Left kidney (tissue), 2 donors: ENCODE data around the gene ARHGAP10. TPM values are rescaled to one million over a fixed set of nuclear protein-coding genes. Genes with fewer than 3 reads are reported as not detected.

Experiments
- DNase-seq: peaks from one replicate; pipeline ENCODE4 v3.0.0-alpha.2; 2013
- polyA plus RNA-seq: library from polyadenylated mRNA; unstranded; fragments of 120-200 nt; gene quantifications from one replicate; pipeline ENCODE4 v1.2.1, GENCODE V29; 2013; ENCODE audit not compliant: insufficient read length

The ARHGAP10 gene
- polyA plus RNA-seq, 1 donor, result 18.4 TPM

DNA sequence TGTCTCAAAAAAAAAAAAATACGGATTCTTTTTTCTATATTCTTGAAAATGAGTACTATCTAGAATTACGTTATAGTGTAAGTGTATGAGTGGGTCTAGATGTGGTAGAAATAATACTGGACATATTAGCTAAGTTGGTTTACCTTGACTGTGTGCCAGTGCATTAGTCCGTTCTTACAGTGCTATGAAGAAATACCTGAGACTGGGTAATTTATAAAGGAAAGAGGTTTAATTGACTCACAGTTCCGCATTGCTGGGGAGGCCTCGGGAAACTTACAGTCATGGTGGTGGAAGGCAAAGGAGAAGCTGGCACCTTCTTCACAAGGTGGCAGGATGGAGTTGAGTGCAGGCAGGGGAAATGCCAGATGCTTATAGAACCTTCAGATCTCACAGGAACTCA lies 92.4 kb downstream of the ARHGAP10 start:
- no peak for DNase-seq

DNA sequence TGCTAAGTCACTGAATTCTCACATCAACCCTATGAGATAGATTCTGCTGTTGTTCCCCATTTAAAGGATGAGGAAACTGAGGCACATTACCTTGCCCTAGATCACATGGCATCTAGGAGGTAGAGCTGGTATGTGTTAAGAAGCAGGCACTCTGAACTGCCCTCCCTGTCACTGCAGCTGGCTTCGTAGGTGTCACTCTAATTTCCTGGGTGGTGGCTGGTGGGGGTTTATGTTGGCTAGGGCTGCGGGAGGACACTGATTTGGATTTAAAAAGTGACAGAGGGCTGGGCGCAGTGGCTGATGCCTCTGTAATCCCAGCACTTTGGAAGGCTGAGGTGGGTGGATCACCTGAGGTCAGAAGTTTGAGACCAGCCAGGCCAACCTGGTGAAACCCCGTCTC lies 93.0 kb downstream of the ARHGAP10 start:
- DNase-seq, result no peak

DNA sequence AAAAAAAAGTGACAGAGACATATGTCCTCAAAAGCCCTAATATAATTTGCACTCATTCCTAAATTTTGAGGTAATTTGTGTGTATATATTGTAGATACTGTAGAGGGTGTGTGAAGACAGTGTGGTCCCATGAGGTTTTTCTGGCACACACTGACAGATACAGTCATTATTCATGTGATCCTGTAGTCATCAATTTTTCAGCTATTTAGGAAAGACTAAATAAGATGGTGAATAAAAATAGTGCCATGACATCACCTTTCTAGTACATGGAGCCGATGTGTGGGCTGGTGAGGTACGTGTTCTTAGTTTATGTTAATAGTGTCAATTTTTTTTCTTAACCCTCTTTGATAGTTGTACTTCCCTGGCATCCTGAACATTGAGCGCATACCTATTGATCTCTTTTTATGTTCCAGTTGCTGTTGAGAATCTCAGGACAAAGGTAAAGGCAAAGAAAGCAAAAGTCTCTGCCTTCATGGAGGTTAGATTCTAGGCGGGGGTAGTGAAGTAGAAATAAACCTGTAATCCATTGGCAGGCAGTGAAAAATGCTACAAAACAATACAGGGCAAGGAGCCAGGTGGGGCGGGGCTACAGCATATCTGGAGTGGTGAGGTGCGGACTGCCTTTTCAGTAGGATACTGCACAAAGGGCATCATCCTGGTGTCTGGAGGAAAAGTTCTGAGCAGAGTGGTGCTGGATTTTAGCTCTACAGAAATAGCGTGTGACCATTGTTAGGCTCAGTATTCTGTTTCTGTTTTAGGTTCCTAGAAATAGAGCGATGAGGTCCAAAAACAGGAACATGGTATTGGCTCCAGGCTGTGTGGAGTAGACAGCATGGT lies 93.8 kb downstream of the ARHGAP10 start:
- no peak for DNase-seq

DNA sequence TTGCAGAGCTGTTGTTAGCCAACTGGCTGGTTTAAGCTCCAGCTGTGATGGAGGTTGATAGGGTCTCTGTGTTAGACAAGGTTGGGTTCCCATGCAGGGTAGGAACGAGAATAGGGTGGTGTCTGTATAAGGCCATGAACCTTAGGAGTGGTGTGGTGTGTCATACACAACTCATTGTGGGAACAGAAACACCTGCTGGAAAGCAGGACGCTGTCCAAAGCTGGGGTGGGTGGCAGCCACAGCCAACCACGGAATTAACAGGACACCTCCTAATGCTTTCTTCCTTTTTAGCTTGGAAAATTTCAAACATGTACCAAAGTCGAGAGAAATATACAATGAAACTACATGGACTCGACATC lies 94.4 kb downstream of the ARHGAP10 start:
- DNase-seq, result no peak

DNA sequence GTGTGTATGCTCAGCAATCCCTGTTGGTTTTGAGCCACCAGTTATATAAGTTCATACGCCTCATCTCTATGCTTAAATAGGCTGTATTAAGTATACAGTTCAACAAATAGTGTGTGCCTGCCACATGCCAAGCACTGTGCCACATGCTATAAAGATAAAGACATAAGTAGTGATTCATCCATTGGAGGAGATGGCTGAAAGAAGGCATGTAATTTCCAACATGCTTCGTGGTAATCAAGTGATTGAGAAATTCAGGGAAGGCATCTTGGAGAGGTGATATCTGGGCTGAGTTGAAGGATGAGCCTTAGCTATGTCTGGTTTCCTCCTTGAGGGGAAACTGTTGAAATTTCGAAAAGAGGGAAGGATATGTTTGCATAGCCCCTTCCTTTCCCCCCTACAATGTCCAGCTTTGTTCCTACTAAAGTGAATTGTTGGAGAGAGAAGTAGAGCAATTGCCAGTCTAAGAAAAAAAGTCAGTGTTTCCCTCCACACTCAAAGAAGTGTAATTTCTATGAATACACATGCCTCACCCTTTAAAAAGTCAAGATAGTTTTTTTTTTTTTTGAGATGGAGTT lies 96.5 kb downstream of the ARHGAP10 start:
- DNase-seq, result no peak

GRCh38 chr4:147829401-147830101 lies 97.7 kb downstream of the ARHGAP10 start:
- no peak for DNase-seq

- no peak for DNase-seq
Observed at GRCh38 chr4:147830102-147830463, 98.2 kb downstream of the ARHGAP10 start.

GRCh38 chr4:147830987-147831386 lies 99.1 kb downstream of the ARHGAP10 start:
- no peak for DNase-seq

GRCh38 chr4:147831551-147832171 lies 99.8 kb downstream of the ARHGAP10 start:
- no peak for DNase-seq

DNA sequence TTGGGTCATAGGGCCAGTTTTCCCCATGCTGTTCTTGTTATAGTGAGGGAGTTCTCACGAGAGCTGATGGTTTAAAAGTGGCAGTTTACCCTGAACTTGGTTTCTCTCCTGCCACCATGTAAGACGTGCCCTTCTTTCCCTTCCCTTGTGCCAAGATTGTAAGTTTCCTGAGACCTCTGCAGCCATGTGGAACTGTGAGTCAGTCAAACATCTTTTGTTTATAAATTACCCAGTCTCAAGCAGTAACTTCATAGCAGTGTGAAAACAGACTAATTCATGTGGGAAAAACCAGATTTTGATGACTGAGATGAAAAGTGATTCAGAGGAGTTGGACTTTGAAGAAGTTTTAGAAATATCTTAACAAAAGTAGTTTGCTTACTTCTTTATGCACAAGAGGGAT lies 101.4 kb downstream of the ARHGAP10 start:
- no peak for DNase-seq

GRCh38 chr4:147833741-147834140 lies 101.9 kb downstream of the ARHGAP10 start:
- no peak for DNase-seq

GRCh38 chr4:147834480-147834879 lies 102.6 kb downstream of the ARHGAP10 start:
- DNase-seq, result no peak

GRCh38 chr4:147836807-147837206 lies 104.9 kb downstream of the ARHGAP10 start:
- DNase-seq, result no peak

- DNase-seq, result no peak
Observed at GRCh38 chr4:147837435-147837834, 105.5 kb downstream of the ARHGAP10 start.

DNA sequence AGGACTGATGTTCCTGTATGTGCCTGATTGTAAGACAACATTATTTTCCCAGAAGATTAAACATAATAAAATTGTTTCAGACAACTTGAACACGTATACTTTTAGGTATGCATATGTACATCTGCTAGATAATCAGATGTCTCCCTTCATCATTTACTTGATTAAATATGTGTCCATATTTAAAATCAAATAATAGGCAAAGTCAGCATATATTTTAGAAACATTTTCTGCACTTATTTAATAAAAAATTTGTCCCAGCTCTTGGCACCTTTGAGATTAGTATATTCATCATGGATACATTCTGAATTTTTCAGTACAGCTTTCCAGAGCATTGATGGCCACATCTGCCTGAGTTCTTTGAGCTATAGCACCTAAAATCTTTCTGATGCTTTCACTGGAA lies 106.0 kb downstream of the ARHGAP10 start:
- DNase-seq, result no peak

DNA sequence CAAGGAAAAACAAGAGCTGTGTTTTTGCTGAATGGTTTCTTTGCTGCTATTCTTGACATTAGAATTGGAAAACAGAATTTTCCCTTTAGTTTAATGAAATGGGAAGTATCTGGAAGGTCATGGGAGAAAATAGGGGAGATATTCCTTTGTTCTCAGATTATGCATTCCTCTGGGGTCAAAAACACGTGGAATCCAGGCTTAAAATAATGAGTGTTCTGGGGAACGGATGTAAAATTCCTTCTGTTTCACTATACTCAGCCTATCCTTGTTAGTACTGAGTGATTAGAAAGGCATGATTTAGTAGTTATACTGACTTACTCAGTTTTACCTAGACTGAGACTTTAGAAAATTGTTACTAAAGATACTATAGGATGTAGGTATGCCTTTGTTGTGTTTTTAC lies 107.3 kb downstream of the ARHGAP10 start:
- DNase-seq, result no peak

DNA sequence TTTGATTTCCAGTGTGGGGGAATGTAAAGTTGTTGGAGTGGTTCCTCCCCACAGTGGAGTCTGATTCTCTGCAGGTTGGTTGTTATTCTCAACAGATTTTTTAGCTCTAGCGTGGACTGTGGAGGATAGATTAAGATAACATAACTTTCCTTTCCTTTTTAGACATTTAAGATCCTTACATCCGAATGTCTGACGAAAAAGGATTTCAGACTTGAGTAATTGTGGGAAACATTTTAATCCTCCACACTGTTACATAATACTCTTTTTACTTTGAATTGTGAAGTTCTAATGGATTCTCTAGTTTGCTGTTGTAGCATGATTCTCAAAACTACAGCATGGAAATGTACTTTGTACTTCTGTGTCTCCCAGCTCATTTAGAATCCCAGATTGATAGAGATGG lies 107.8 kb downstream of the ARHGAP10 start:
- DNase-seq, result no peak

DNA sequence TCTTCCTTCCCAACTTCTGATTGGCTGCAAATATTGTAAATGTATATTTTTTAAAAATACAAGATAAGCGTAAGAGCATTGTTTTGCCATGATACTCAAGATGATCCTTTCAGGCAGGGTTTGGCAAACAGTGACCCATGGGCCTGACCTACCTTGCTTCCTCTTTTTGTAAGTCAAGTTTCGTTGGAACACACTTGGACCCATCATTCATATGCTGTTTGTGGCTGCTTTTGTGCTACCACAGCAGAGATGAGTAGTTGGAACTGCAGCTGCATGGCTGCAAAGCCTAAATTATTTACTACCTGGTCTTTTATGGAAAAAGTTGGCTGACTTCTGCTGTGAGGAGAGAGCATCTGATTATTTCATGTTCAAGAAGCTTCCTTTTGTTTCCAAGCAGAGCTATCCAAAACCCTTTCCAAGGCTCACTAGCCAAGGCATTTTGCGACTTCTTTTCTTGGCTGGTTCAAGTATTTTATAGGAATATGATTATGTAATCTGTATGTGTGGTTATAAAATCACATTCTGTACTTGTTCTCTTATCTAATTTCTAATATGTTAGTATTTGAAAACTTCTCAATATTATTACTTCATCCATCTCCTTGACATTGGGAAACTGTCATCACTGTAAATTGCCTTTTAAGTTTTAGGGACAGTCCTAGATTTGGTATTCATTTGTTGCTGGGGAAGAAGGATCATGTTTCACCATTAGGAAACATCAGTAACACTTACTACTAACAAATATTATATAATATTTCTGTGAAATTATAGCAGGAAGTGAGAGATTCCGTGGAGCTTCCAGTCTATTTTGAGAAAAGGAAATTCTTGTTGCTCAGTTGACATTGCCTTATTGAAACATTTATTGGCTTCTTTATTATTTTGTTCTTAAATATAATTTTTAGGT lies 109.2 kb downstream of the ARHGAP10 start:
- DNase-seq, result no peak

GRCh38 chr4:147842573-147842972 lies 110.7 kb downstream of the ARHGAP10 start:
- DNase-seq, result no peak

GRCh38 chr4:147843162-147843561 lies 111.3 kb downstream of the ARHGAP10 start:
- peak; percentile 55 for DNase-seq

GRCh38 chr4:147844781-147845180 lies 112.9 kb downstream of the ARHGAP10 start:
- no peak for DNase-seq
